OCI-LY3 (cell line): Measurements from ENCODE around the gene COL13A1.

ENCODE experiments used
- H2AFZ ChIP-seq: fragments of 200-600, 300-600 bp; shearing (Covaris generic); 2 replicates; pipeline ENCODE4 v1.6.0; 2014; ENCODE audit warnings: antibody characterized with exemption, low read depth, low read length
- H3K27ac ChIP-seq: fragments of 200-600, 300-600 bp; sonication (generic); 2 replicates; pipeline ENCODE4 v1.5.1; 2014; ENCODE audit warnings: mild to moderate bottlenecking, low read length, moderate library complexity, mixed read lengths
- H3K27me3 ChIP-seq: fragments of 200-600, 300-600 bp; sonication (generic); 2 replicates; pipeline ENCODE4 v1.6.1; 2014; ENCODE audit warnings: low read depth, low read length, mixed read lengths
- H3K36me3 ChIP-seq: fragments of 200-600, 300-600 bp; sonication (generic); replicated peaks from 2 replicates; pipeline ENCODE3; 2014; ENCODE audit warnings: low read depth, low read length, mixed read lengths
- H3K4me1 ChIP-seq: fragments of 300-600, 200-600 bp; sonication (generic); 2 replicates; pipeline ENCODE4 v1.6.1; 2014; ENCODE audit warnings: low read length, mixed read lengths
- H3K4me2 ChIP-seq: fragments of 200-600, 300-600 bp; sonication (generic); 2 replicates; pipeline ENCODE4 v1.6.1; 2014; ENCODE audit warnings: low read length, mixed read lengths
- H3K4me3 ChIP-seq: fragments of 300-600, 200-600 bp; sonication (generic); 2 replicates; pipeline ENCODE4 v1.5.1; 2014; ENCODE audit warnings: antibody characterized with exemption, mild to moderate bottlenecking, low read length, moderate library complexity
- H3K79me2 ChIP-seq: fragments of 300-600, 200-600 bp; shearing (Covaris generic); 2 replicates; pipeline ENCODE4 v1.6.1; 2014; ENCODE audit warnings: mild to moderate bottlenecking, low read length, mixed read lengths
- H3K9ac ChIP-seq: fragments of 300-600, 200-600 bp; shearing (Covaris generic); 2 replicates; pipeline ENCODE4 v1.6.0; 2014; ENCODE audit warnings: mild to moderate bottlenecking, low read length, moderate library complexity
- H3K9me3 ChIP-seq: fragments of 200-600, 300-600 bp; shearing (Covaris generic); 2 replicates; pipeline ENCODE4 v1.6.1; 2014; ENCODE audit warnings: low read length, mixed read lengths; ENCODE audit not compliant: insufficient read depth
- H4K20me1 ChIP-seq: fragments of 200-600, 300-600 bp; sonication (generic); 2 replicates; pipeline ENCODE4 v1.6.1; 2016; ENCODE audit warnings: low read length, mixed read lengths; ENCODE audit not compliant: insufficient read depth
- EZH2phosphoT487 ChIP-seq: fragments of 200-600 bp; shearing (Covaris generic); IDR thresholded peaks from 2 replicates; pipeline ENCODE4 v1.6.1; 2018; ENCODE audit warnings: antibody characterized with exemption, mixed run types, low read depth
- TF ChIP-seq, protein P1 (sequence below): fragments of 200-600, 300-600 bp; sonication (generic); IDR thresholded peaks from 2 replicates; pipeline ENCODE4 v1.5.1; 2014; ENCODE audit warnings: antibody characterized with exemption, low read length, low read depth

The COL13A1 gene

DNA sequence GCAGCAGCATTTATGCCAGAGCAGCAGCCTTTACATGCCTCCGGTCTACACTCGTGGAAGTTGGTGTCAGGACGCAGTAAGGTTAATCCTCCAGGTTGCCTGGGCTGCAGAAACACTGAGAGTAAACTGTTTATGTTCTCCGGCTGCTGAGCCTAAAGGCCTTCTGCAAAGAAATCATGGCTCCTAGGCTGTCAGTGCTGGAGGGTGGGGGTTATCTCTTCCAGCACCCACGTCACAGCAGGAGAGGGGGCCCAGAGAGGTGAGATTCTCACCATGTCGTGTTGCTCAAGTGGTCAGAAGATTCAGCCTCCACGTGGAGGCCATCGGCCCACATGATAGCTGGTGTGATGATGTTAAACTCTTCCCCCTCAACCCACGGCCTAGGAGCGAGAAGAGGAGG is 41.2 kb downstream of the COL13A1 start:
- H3K27me3 ChIP-seq, result peaks cover 6% of the 10 kb centered on the region; the same call in 1 of the 2 replicates
- H3K36me3 ChIP-seq, result no peaks in the 10 kb centered on the region
- no peaks in the 10 kb centered on the region for H3K9me3 ChIP-seq
- no peak overlapping the region for H3K4me3 ChIP-seq
- no peak overlapping the region for H3K9ac ChIP-seq
- no peaks in the 10 kb centered on the region for H3K79me2 ChIP-seq
- no peak overlapping the region for H3K4me2 ChIP-seq
- TF ChIP-seq, protein P1, sequence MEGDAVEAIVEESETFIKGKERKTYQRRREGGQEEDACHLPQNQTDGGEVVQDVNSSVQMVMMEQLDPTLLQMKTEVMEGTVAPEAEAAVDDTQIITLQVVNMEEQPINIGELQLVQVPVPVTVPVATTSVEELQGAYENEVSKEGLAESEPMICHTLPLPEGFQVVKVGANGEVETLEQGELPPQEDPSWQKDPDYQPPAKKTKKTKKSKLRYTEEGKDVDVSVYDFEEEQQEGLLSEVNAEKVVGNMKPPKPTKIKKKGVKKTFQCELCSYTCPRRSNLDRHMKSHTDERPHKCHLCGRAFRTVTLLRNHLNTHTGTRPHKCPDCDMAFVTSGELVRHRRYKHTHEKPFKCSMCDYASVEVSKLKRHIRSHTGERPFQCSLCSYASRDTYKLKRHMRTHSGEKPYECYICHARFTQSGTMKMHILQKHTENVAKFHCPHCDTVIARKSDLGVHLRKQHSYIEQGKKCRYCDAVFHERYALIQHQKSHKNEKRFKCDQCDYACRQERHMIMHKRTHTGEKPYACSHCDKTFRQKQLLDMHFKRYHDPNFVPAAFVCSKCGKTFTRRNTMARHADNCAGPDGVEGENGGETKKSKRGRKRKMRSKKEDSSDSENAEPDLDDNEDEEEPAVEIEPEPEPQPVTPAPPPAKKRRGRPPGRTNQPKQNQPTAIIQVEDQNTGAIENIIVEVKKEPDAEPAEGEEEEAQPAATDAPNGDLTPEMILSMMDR, result no peak
- TF ChIP-seq EZH2phosphoT487, result no peak
- no peak overlapping the region for H3K27ac ChIP-seq
- H2AFZ ChIP-seq, result no peak overlapping the region
- no peaks in the 10 kb centered on the region for H4K20me1 ChIP-seq
- peaks cover 13% of the 10 kb centered on the region for H3K4me1 ChIP-seq

DNA sequence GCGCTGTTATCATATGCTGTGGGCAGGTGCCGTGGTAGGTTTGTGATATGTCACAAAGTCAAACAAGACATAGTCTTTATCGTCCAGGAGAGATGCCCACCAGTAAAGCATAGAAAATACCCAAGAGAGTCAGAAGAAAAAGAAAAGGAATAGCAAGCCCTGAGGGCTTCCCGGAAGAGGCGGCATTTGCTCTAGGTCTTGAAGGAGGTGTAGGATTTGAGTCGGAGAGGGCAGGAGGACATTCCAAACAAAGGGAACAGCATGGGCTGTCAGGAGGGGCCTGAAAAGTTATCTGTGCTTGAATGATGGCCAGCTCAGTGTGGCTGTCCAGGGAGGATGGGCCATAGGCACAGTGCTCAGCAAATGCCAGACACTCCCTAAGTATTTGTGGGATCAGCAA is 42.2 kb downstream of the COL13A1 start:
- Histone ChIP-seq H3K4me2 (no peak overlapping the region), H3K27me3 (peaks cover 6% of the 10 kb centered on the region; the same call in 1 of the 2 replicates), H3K4me1 (peaks cover 13% of the 10 kb centered on the region), H3K9ac (no peak overlapping the region), H3K36me3 (no peaks in the 10 kb centered on the region), H3K79me2 (no peaks in the 10 kb centered on the region), H2AFZ (no peak overlapping the region), H3K9me3 (no peaks in the 10 kb centered on the region), H3K4me3 (no peak overlapping the region), H4K20me1 (no peaks in the 10 kb centered on the region), H3K27ac (no peak overlapping the region)
- no peak for TF ChIP-seq EZH2phosphoT487
- TF ChIP-seq, protein P1, result no peak

DNA sequence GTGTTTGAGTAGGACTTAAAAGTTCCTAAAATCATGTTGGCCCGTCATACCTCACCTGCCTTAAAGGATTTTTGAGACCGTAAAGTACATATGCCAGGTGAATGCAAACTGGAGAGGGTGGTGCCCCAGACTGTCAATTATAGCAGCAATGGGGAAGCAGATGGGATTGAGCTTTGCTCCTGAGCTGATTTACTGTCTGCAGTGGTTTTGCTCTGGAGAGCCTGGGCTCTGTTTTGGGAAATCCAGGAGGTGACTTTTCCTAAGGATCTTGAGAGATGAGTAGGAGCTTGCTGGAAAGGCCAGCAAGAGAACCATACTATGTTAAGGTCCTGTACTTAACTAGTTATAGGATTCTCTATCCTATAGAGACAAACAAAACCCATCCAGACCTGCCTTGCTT is 43.0 kb downstream of the COL13A1 start:
- TF ChIP-seq, protein P1, result no peak
- TF ChIP-seq EZH2phosphoT487, result no peak
- peaks cover 13% of the 10 kb centered on the region for H3K4me1 ChIP-seq

DNA sequence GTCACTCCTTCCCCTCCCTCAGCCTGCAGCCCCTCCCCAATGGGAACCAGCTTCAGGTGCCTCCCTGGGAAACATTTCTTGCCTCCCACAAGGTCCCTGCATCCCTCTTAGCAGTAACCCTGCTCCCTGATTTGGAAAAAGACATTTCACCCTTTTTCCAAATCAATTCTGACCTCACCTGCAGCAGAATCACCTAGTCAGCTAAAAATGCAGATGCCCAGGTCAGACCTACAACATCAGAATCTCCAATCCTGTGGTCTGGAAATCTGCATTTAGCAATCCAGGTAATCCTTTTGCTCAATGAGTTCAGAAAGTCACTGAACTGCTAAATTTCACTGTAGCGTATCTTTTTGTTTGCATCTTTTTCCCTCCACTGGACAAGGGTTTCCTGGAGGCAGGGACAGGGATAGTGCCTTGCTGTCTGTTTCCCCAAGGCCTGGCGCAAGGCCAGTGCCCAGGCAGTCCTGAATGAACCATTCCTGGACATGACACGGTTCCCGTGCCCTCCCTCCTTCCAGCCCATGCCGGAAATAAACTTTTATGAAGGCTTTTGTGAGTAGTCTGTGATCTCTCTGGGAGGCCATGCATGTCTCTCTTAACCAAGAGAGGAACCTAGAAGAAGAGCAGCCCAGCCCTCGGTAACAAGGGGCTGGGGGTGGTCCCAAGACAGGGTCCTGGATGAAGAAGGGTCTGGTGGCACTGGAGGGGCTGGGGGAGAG is 44.0 kb downstream of the COL13A1 start:
- no peak overlapping the region for H3K4me2 ChIP-seq
- H3K9ac ChIP-seq, result no peak overlapping the region
- TF ChIP-seq, protein P1, result no peak
- no peak for TF ChIP-seq EZH2phosphoT487

More for the DNA sequence above, 43.0 kb downstream of the COL13A1 start:
- H3K4me2 ChIP-seq, result no peak overlapping the region
- no peaks in the 10 kb centered on the region for H3K36me3 ChIP-seq
- H3K27ac ChIP-seq, result no peak overlapping the region
- no peak overlapping the region for H2AFZ ChIP-seq
- H3K9me3 ChIP-seq, result no peaks in the 10 kb centered on the region
- no peak overlapping the region for H3K4me3 ChIP-seq
- peaks cover 6% of the 10 kb centered on the region; the same call in 1 of the 2 replicates for H3K27me3 ChIP-seq
- no peaks in the 10 kb centered on the region for H4K20me1 ChIP-seq
- H3K9ac ChIP-seq, result no peak overlapping the region
- H3K79me2 ChIP-seq, result no peaks in the 10 kb centered on the region

More for the DNA sequence above, 44.0 kb downstream of the COL13A1 start:
- no peak overlapping the region for H3K27ac ChIP-seq
- H3K9me3 ChIP-seq, result no peaks in the 10 kb centered on the region
- no peak overlapping the region for H2AFZ ChIP-seq
- H3K27me3 ChIP-seq, result peaks cover 6% of the 10 kb centered on the region; the same call in 1 of the 2 replicates
- H3K4me3 ChIP-seq, result no peak overlapping the region
- H3K36me3 ChIP-seq, result no peaks in the 10 kb centered on the region
- H3K79me2 ChIP-seq, result no peaks in the 10 kb centered on the region
- peaks cover 13% of the 10 kb centered on the region for H3K4me1 ChIP-seq
- H4K20me1 ChIP-seq, result no peaks in the 10 kb centered on the region
